PC-3 (cell line): Measurements from ENCODE around the gene CCDC71L.
"Not testable (repeated sequence)": the region's sequence is repeated elsewhere in the genome, so short reads cannot be mapped to it uniquely, and the experiment has no call there.

Source experiments
- EZH2 ChIP-seq: fragments of 300-600 bp; sonication (generic); IDR thresholded peaks from one replicate; pipeline ENCODE4 v1.6.1; 2017; ENCODE audit warnings: antibody characterized with exemption, mild to moderate bottlenecking, low read length; ENCODE audit not compliant: unreplicated experiment
- TF ChIP-seq, protein P1 (sequence below): fragments of 300-600 bp; sonication (generic); conservative IDR thresholded peaks from 2 replicates; pipeline ENCODE4 v1.5.1; 2017; ENCODE audit warnings: antibody characterized with exemption, low read depth, mild to moderate bottlenecking, low read length

DNA sequence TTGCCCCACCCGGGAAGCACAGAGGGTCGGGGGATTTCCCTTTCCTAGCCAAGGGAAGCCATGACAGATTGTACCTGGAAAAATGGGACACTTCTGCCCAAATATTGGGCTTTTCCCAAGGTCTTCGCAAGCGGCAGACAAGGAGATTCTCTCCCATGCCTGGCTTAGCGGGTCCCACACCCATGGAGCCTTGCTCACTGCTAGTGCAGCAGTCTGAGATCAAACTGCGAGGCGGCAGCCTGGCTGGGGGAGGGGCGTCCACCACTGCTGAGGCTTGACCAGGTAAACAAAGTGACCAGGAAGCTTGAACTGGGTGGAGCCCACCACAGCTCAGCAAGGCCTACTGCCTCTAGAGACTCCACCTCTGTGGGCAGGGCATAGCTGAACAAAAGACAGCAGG is 11.0 kb upstream of the CCDC71L start:
- TF ChIP-seq, protein P1, sequence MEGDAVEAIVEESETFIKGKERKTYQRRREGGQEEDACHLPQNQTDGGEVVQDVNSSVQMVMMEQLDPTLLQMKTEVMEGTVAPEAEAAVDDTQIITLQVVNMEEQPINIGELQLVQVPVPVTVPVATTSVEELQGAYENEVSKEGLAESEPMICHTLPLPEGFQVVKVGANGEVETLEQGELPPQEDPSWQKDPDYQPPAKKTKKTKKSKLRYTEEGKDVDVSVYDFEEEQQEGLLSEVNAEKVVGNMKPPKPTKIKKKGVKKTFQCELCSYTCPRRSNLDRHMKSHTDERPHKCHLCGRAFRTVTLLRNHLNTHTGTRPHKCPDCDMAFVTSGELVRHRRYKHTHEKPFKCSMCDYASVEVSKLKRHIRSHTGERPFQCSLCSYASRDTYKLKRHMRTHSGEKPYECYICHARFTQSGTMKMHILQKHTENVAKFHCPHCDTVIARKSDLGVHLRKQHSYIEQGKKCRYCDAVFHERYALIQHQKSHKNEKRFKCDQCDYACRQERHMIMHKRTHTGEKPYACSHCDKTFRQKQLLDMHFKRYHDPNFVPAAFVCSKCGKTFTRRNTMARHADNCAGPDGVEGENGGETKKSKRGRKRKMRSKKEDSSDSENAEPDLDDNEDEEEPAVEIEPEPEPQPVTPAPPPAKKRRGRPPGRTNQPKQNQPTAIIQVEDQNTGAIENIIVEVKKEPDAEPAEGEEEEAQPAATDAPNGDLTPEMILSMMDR: not testable (repeated sequence)
- not testable (repeated sequence) for TF ChIP-seq EZH2
